Gastroesophageal sphincter (tissue), 4 donors: ENCODE results near the gene OFD1. TPM values are rescaled to one million over a fixed set of nuclear protein-coding genes. Genes with fewer than 3 reads are reported as not detected.

Source experiments
- ATAC-seq: fragments of 150-250 bp; one replicate; pipeline ENCODE4 v1.9.1; 2016; ENCODE audit warnings: mild to moderate bottlenecking, moderate library complexity
- H3K27ac ChIP-seq, 4 donors: fragments of 200-600 bp; sonication (generic) in 3 of 4; 1 replicate in 3 of 4; 2 replicates in 1 of 4; pipeline ENCODE4 v1.5.1; 2016 to 2019
- H3K27me3 ChIP-seq: fragments of 200-600 bp; sonication (generic); one replicate; pipeline ENCODE4 v1.5.1; 2019
- H3K36me3 ChIP-seq, 2 donors: fragments of 200-600 bp; sonication (generic); one replicate each; pipeline ENCODE4 v1.5.1; 2019; ENCODE audit warnings: control low read depth in 1 of 2
- H3K4me1 ChIP-seq, 3 donors: fragments of 200-600 bp; sonication (generic); 1 replicate in 2 of 3; 2 replicates in 1 of 3; pipeline ENCODE4 v1.5.1; 2016 to 2019; ENCODE audit warnings: control low read depth in 2 of 3
- H3K4me3 ChIP-seq, 2 donors: fragments of 200-600 bp; sonication (generic); one replicate each; pipeline ENCODE4 v1.5.1; 2019; ENCODE audit warnings: mild to moderate bottlenecking in 1 of 2, moderate library complexity in 1 of 2
- H3K9me3 ChIP-seq, 3 donors: fragments of 200-600 bp; sonication (generic); one replicate each; pipeline ENCODE4 v1.5.1; 2017 to 2019; ENCODE audit warnings: control low read depth in 2 of 3
- CTCF ChIP-seq, 4 experiments: fragments of 200-600 bp in 2 of 4; fragments of 450-650 bp in 2 of 4; sonication (generic) in 1 of 4; IDR thresholded peaks; one replicate each; pipeline ENCODE4 v1.5.1; 2017 to 2019; ENCODE audit warnings: antibody characterized with exemption in 4 of 4, mild to moderate bottlenecking in 2 of 4, moderate library complexity in 2 of 4
- EP300 ChIP-seq: sonication (generic); formaldehyde crosslinking; IDR thresholded peaks from one replicate; pipeline ENCODE4 v1.6.1; 2017; ENCODE audit warnings: antibody characterized with exemption, mild to moderate bottlenecking
- POLR2A ChIP-seq, 2 donors: fragments of 450-650 bp; IDR thresholded peaks; one replicate each; pipeline ENCODE4 v1.6.1; 2017; ENCODE audit warnings: antibody characterized with exemption in 2 of 2, mild to moderate bottlenecking in 2 of 2, moderate library complexity in 1 of 2
- POLR2AphosphoS5 ChIP-seq: sonication (generic); formaldehyde crosslinking; IDR thresholded peaks from one replicate; pipeline ENCODE4 v1.6.1; 2017; ENCODE audit warnings: antibody characterized with exemption
- whole genome bisulfite sequencing, 2 donors: methylation state at CpG; one replicate each; pipeline ENCODE4 v1.1.5; 2018; ENCODE audit warnings: low coverage in 1 of 2; 5-methylcytosine and 5-hydroxymethylcytosine counted together
- total RNA-seq, 4 donors: library from RNA; depleted of rRNA; stranded (reverse); fragments of >200 nt; gene quantifications; one replicate each; pipeline ENCODE4 v1.1.0, GENCODE V29; 2016

Gene OFD1
- total RNA-seq, 4 donors from 2014 or later: 15.2 to 26.6 (median 22.5) TPM

GRCh38 chrX:13760426-13760825, 25.9 kb downstream of the OFD1 start:
- Histone ChIP-seq H3K4me3 (no peak overlapping the region), H3K36me3 (peaks cover 0 to 51% of the 10 kb centered on the region in 2 donors), H3K27ac (no peak overlapping the region), H3K27me3 (no peaks in the 10 kb centered on the region), H3K9me3 (no peaks in the 10 kb centered on the region), H3K4me1 (peaks cover 0 to 17% (median 0%) of the 10 kb centered on the region in 3 donors)
- 67 to 80% methylated on average over 1 to 2 of the region's 13 CpGs for WGBS, 2 donors
- TF ChIP-seq POLR2AphosphoS5: no peak
- TF ChIP-seq POLR2A (IDR thresholded peaks at IDR 0.05): no peak
- no peak for TF ChIP-seq CTCF (IDR thresholded peaks at IDR 0.05)
- no peak for ATAC-seq

GRCh38 chrX:13761606-13762414, 27.3 kb downstream of the OFD1 start:
- no peaks in the 10 kb centered on the region for H3K9me3 ChIP-seq
- H3K27ac ChIP-seq: no peak overlapping the region
- ATAC-seq: no peak
- H3K36me3 ChIP-seq: peaks cover 0 to 48% of the 10 kb centered on the region in 2 donors
- H3K27me3 ChIP-seq: no peaks in the 10 kb centered on the region
- H3K4me1 ChIP-seq: peaks cover 0 to 19% (median 0%) of the 10 kb centered on the region in 3 donors
- H3K4me3 ChIP-seq: no peak overlapping the region
- 54 to 77% methylated on average over 6 to 7 of the region's 7 CpGs for WGBS, 2 donors
- no peak for TF ChIP-seq CTCF (IDR thresholded peaks at IDR 0.05)

- Histone ChIP-seq H3K9me3 (no peaks in the 10 kb centered on the region), H3K36me3 (peaks cover 0 to 47% of the 10 kb centered on the region in 2 donors), H3K4me1 (peaks cover 0 to 19% (median 0%) of the 10 kb centered on the region in 3 donors), H3K27me3 (no peaks in the 10 kb centered on the region), H3K27ac (peak overlapping the region in 2 of 4 donors; percentile 43 to 54), H3K4me3 (no peak overlapping the region)
- peak; percentile 65 for ATAC-seq
- TF ChIP-seq POLR2A (IDR thresholded peaks at IDR 0.05): no peak
- no peak for TF ChIP-seq EP300
- TF ChIP-seq CTCF (IDR thresholded peaks at IDR 0.05): peak in 1 of 4 experiments; percentile 10
- WGBS, 2 donors: 45 to 61% methylated on average over 5 to 7 of the region's 8 CpGs
These were observed 28.9 kb downstream of the OFD1 start for GRCh38 chrX:13763489-13763888.

- peaks cover 0 to 19% (median 0%) of the 10 kb centered on the region in 3 donors for H3K4me1 ChIP-seq
- no peak for ATAC-seq
- no peaks in the 10 kb centered on the region for H3K27me3 ChIP-seq
- H3K9me3 ChIP-seq: no peaks in the 10 kb centered on the region
- TF ChIP-seq POLR2A (IDR thresholded peaks at IDR 0.05) (no peak), CTCF (IDR thresholded peaks at IDR 0.05) (no peak), EP300 (no peak), POLR2AphosphoS5 (no peak)
- H3K36me3 ChIP-seq: peaks cover 0 to 47% of the 10 kb centered on the region in 2 donors
- no peak overlapping the region for H3K4me3 ChIP-seq
- WGBS, 2 donors: 31 to 80% methylated on average over 7 of the region's 7 CpGs
- H3K27ac ChIP-seq: peak overlapping the region in 3 of 4 donors; percentile 7 to 54 (median 43)
These were observed 29.7 kb downstream of the OFD1 start for GRCh38 chrX:13764281-13764680.

GRCh38 chrX:13764765-13765164, 30.2 kb downstream of the OFD1 start:
- no peaks in the 10 kb centered on the region for H3K9me3 ChIP-seq
- H3K36me3 ChIP-seq: peaks cover 0 to 47% of the 10 kb centered on the region in 2 donors
- TF ChIP-seq POLR2A (IDR thresholded peaks at IDR 0.05) (no peak), CTCF (IDR thresholded peaks at IDR 0.05) (peak in 1 of 4 experiments; percentile 29)
- H3K27ac ChIP-seq: peak overlapping the region in 3 of 4 donors; percentile 7 to 54 (median 43)
- 66 to 89% methylated on average over 1 to 3 of the region's 6 CpGs for WGBS, 2 donors
- H3K27me3 ChIP-seq: no peaks in the 10 kb centered on the region
- H3K4me3 ChIP-seq: no peak overlapping the region
- peaks cover 0 to 19% (median 0%) of the 10 kb centered on the region in 3 donors for H3K4me1 ChIP-seq
- ATAC-seq: no peak
